PC-3 (cell line): Measurements from ENCODE around the gene TAAR2. TPM values are rescaled to one million over a fixed set of nuclear protein-coding genes. Genes with fewer than 3 reads are reported as not detected.

Source experiments
- ATAC-seq: fragments of 200-7000 bp; cut with Tn5 transposase; 2 replicates; pipeline ENCODE4 v1.9.1; 2020; ENCODE audit warnings: mild to moderate bottlenecking, moderate library complexity
- BruUV-seq: library from RNA; stranded (reverse); fragments of 400-500 nt; replicated peaks from 2 replicates; lab custom pipeline; 2021; lab: Mats Ljungman, UMichigan
- CTCF ChIA-PET: fragments of 300-600 bp; sonication (Branson Sonifier 250); formaldehyde crosslinking; loops from one replicate; lab custom pipeline; 2022; ENCODE audit warnings: antibody characterized with exemption; lab: Charles Lee
- POLR2A ChIA-PET: fragments of 300-600 bp; sonication (Branson Sonifier 250); formaldehyde crosslinking; loops from one replicate; lab custom pipeline; 2022; ENCODE audit warnings: antibody characterized with exemption; ENCODE audit not compliant: unreplicated experiment; lab: Charles Lee
- DNase-seq: peaks from one replicate; pipeline ENCODE4 v3.0.0-alpha.2; 2015
- H2AFZ ChIP-seq: fragments of 300-600 bp; sonication (generic); 2 replicates; pipeline ENCODE4 v1.6.0; 2016; ENCODE audit warnings: antibody characterized with exemption, low read length
- H3F3A ChIP-seq: fragments of 300-600 bp; sonication (generic); one replicate; pipeline ENCODE4 v1.6.0; 2017; ENCODE audit warnings: antibody characterized with exemption, low read length, control low read depth, mild to moderate bottlenecking; ENCODE audit not compliant: unreplicated experiment
- H3K27ac ChIP-seq: fragments of 300-600 bp; sonication (generic); 2 replicates; pipeline ENCODE4 v1.5.1; 2016; ENCODE audit warnings: mild to moderate bottlenecking, low read length
- H3K27me3 ChIP-seq: fragments of 300-600 bp; sonication (generic); 2 replicates; pipeline ENCODE4 v1.6.1; 2016; ENCODE audit warnings: low read length, mixed read lengths
- H3K36me3 ChIP-seq: fragments of 300-600 bp; sonication (generic); 2 replicates; pipeline ENCODE4 v1.6.1; 2016; ENCODE audit warnings: low read depth, mixed run types, low read length, mixed read lengths
- H3K4me1 ChIP-seq: fragments of 300-600 bp; sonication (generic); 2 replicates; pipeline ENCODE4 v1.5.1; 2016; ENCODE audit warnings: low read length; ENCODE audit not compliant: insufficient read depth
- H3K4me2 ChIP-seq: fragments of 300-600 bp; sonication (generic); 2 replicates; pipeline ENCODE4 v1.6.0; 2016; ENCODE audit warnings: low read length
- H3K4me3 ChIP-seq: fragments of 300-600 bp; sonication (generic); 2 replicates; pipeline ENCODE4 v1.5.1; 2016; ENCODE audit warnings: mild to moderate bottlenecking, low read length, mixed read lengths
- H3K79me2 ChIP-seq: fragments of 300-600 bp; sonication (generic); 2 replicates; pipeline ENCODE4 v1.6.1; 2017; ENCODE audit warnings: low read length, mixed read lengths
- H3K9ac ChIP-seq: fragments of 300-600 bp; sonication (generic); 2 replicates; pipeline ENCODE4 v1.6.0; 2016; ENCODE audit warnings: mild to moderate bottlenecking, low read length
- H3K9me2 ChIP-seq: fragments of 300-600 bp; sonication (generic); replicated peaks from 2 replicates; pipeline ENCODE4 v1.6.1; 2016; ENCODE audit warnings: mixed run types, low read length, mixed read lengths
- H3K9me3 ChIP-seq: fragments of 300-600 bp; sonication (generic); 2 replicates; pipeline ENCODE4 v1.6.1; 2016; ENCODE audit warnings: low read length, mixed read lengths
- H4K20me1 ChIP-seq: fragments of 300-600 bp; sonication (generic); 2 replicates; pipeline ENCODE4 v1.6.1; 2016; ENCODE audit warnings: low read length, mixed read lengths
- EZH2 ChIP-seq: fragments of 300-600 bp; sonication (generic); IDR thresholded peaks from one replicate; pipeline ENCODE4 v1.6.1; 2017; ENCODE audit warnings: antibody characterized with exemption, mild to moderate bottlenecking, low read length; ENCODE audit not compliant: unreplicated experiment
- EZH2phosphoT487 ChIP-seq: fragments of 300-600 bp; sonication (generic); IDR thresholded peaks from 2 replicates; pipeline ENCODE4 v1.6.1; 2018; ENCODE audit warnings: mild to moderate bottlenecking, antibody characterized with exemption, low read length, borderline replicate concordance
- intact Hi-C: fragments of 100-400 bp; cut with micrococcal nuclease; formaldehyde crosslinking; loops from 2 replicates; pipeline ENCODE4 v1.9.0; 2023
- total RNA-seq: library from RNA; depleted of rRNA; stranded (reverse); fragments of >200 nt; gene quantifications from 2 replicates; pipeline ENCODE4 v1.2.3, GENCODE V29; 2014; rRNA removed
- TF ChIP-seq, protein P1 (sequence below): fragments of 300-600 bp; sonication (generic); conservative IDR thresholded peaks from 2 replicates; pipeline ENCODE4 v1.5.1; 2017; ENCODE audit warnings: antibody characterized with exemption, low read depth, mild to moderate bottlenecking, low read length

The TAAR2 gene
- total RNA-seq, 1 experiment from 2014 or later = not detected

DNA sequence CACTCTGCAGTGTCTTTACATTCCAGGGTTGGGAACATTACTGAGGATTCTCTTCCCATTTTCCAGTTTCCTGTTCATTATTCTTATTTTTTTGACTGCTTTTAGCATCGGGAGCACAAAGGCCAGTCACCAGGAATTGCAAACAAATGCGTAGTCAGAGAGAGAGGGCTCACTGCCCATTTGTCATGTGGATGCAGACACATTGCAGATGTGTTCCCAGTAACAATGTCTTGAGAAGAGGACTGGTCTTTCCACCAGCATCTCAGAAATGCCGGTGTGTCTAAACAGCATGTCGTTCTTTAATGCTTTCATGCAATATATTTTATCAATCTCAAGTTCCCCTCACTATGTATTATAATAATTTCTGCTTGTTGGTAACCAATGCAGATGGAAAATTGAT is 54.9 kb downstream of the TAAR2 start:
- H3K27me3 ChIP-seq = peaks cover 12% of the 10 kb centered on the region

DNA sequence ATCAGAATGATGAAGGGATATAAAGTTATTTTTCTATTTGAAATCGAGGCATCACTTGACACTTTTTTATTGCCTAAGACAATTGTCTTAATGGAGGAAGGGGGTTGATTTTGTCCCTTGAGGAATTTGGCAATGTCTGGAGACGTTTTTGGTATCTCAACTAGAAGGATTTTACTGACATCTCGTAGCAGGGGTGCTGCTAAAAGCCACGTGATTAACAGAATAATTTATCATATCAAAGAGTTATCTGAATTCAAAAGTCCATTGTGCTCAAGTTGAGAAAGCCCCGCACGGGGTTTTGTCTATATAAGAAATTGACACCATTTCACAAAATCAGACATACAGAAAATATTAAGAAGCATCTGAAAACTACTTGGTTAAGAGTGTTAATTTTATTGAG is 55.5 kb downstream of the TAAR2 start:
- H3K9me3 ChIP-seq = no peaks in the 10 kb centered on the region
- H3K79me2 ChIP-seq = no peaks in the 10 kb centered on the region
- H2AFZ ChIP-seq = no peak overlapping the region
- no peak overlapping the region for H3K4me3 ChIP-seq
- TF ChIP-seq EZH2phosphoT487 (no peak), EZH2 (no peak)
- TF ChIP-seq, protein P1, sequence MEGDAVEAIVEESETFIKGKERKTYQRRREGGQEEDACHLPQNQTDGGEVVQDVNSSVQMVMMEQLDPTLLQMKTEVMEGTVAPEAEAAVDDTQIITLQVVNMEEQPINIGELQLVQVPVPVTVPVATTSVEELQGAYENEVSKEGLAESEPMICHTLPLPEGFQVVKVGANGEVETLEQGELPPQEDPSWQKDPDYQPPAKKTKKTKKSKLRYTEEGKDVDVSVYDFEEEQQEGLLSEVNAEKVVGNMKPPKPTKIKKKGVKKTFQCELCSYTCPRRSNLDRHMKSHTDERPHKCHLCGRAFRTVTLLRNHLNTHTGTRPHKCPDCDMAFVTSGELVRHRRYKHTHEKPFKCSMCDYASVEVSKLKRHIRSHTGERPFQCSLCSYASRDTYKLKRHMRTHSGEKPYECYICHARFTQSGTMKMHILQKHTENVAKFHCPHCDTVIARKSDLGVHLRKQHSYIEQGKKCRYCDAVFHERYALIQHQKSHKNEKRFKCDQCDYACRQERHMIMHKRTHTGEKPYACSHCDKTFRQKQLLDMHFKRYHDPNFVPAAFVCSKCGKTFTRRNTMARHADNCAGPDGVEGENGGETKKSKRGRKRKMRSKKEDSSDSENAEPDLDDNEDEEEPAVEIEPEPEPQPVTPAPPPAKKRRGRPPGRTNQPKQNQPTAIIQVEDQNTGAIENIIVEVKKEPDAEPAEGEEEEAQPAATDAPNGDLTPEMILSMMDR = no peak
- no peaks in the 10 kb centered on the region for H4K20me1 ChIP-seq
- H3K9me2 ChIP-seq = no peaks in the 10 kb centered on the region
- intact Hi-C loops = no loop called here
- CTCF ChIA-PET = no interaction called here
- H3F3A ChIP-seq = no peaks in the 10 kb centered on the region
- no peak for ATAC-seq
- no peak for DNase-seq
- POLR2A ChIA-PET = no interaction called here
- H3K4me1 ChIP-seq = no peaks in the 10 kb centered on the region
- H3K36me3 ChIP-seq = no peaks in the 10 kb centered on the region
- no peak overlapping the region for H3K4me2 ChIP-seq
- peaks cover 15% of the 10 kb centered on the region for H3K27me3 ChIP-seq
- no peak overlapping the region for H3K9ac ChIP-seq
- no peak overlapping the region for H3K27ac ChIP-seq
- no TSS peak for BruUV-seq

More for the DNA sequence above, 54.9 kb downstream of the TAAR2 start:
- no TSS peak for BruUV-seq
- Histone ChIP-seq H3K79me2 (no peaks in the 10 kb centered on the region), H3K9me3 (no peaks in the 10 kb centered on the region), H3K9ac (no peak overlapping the region), H3K4me1 (no peaks in the 10 kb centered on the region), H3K27ac (no peak overlapping the region), H3K9me2 (no peaks in the 10 kb centered on the region), H4K20me1 (no peaks in the 10 kb centered on the region), H3K4me2 (no peak overlapping the region), H3K4me3 (no peak overlapping the region), H3K36me3 (no peaks in the 10 kb centered on the region), H2AFZ (no peak overlapping the region), H3F3A (no peaks in the 10 kb centered on the region)
- TF ChIP-seq EZH2phosphoT487 = no peak
- no peak for TF ChIP-seq EZH2
- TF ChIP-seq, protein P1 = no peak
- ATAC-seq = no peak
- intact Hi-C loops = no loop called here
- ChIA-PET POLR2A (no interaction called here), CTCF (no interaction called here)
- no peak for DNase-seq

DNA sequence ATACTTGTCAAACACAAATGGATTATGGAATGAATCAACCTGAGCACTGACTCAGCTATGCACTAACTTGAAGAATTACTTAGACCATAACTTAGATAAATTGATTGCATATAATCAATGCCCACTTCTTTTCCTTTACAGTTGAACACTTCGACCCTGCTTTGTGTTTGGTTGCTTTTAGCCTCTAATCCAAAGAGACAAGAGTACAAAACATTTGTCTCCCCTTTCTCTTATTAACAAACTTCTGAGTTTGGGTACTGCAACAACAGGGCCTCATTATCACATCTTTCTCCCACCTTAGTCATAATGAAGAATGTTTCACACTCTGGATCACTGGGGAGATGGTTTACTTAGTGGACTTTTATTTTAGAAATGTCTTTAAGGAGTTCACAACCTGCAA is 56.5 kb downstream of the TAAR2 start:
- ChIA-PET CTCF (no interaction called here), POLR2A (no interaction called here)
- H3K4me2 ChIP-seq = no peak overlapping the region
- H3K4me3 ChIP-seq = no peak overlapping the region
- no peaks in the 10 kb centered on the region for H3K9me2 ChIP-seq
- H4K20me1 ChIP-seq = no peaks in the 10 kb centered on the region
- H2AFZ ChIP-seq = no peak overlapping the region
- no peak overlapping the region for H3K9ac ChIP-seq
- no peak for ATAC-seq
- intact Hi-C loops = no loop called here
- no peaks in the 10 kb centered on the region for H3K9me3 ChIP-seq
- TF ChIP-seq EZH2phosphoT487 = no peak
- TF ChIP-seq, protein P1 = no peak
- no peak overlapping the region for H3K27ac ChIP-seq
- peaks cover 15% of the 10 kb centered on the region for H3K27me3 ChIP-seq
- DNase-seq = no peak
- no TSS peak for BruUV-seq
- H3K79me2 ChIP-seq = no peaks in the 10 kb centered on the region
- no peaks in the 10 kb centered on the region for H3K4me1 ChIP-seq
- no peaks in the 10 kb centered on the region for H3F3A ChIP-seq
- no peaks in the 10 kb centered on the region for H3K36me3 ChIP-seq

Other genes with a start within 250 kb of the TAAR2 start
- 5.0 and 9.9 TPM in 2 replicates for gene MOXD1, start 222.8 kb downstream of the TAAR2 start, total RNA-seq
- gene STX7, start 111.2 kb downstream of the TAAR2 start, total RNA-seq = 17.3 and 27.4 TPM in 2 replicates
- gene TAAR9, start 86.0 kb downstream of the TAAR2 start, total RNA-seq = not detected in 2 replicates
- not detected in 2 replicates for gene TAAR8, start 71.6 kb downstream of the TAAR2 start, total RNA-seq
- not detected in 2 replicates for gene TAAR6, start 54.0 kb downstream of the TAAR2 start, total RNA-seq
- not detected in 2 replicates for gene TAAR5, start 34.5 kb downstream of the TAAR2 start, total RNA-seq
- gene TAAR1, start 34.9 kb upstream of the TAAR2 start, total RNA-seq = not detected in 2 replicates
- gene VNN1, start 89.8 kb upstream of the TAAR2 start, total RNA-seq = 0.04 and 0.12 TPM in 2 replicates
- gene VNN2, start 133.6 kb upstream of the TAAR2 start, total RNA-seq = not detected in 2 replicates
- 8.4 and 9.1 TPM in 2 replicates for gene SLC18B1, start 174.4 kb upstream of the TAAR2 start, total RNA-seq
- 770 and 1,189 TPM in 2 replicates for gene RPS12, start 190.3 kb upstream of the TAAR2 start, total RNA-seq